Stomach (tissue), 4 donors: ENCODE measurements around the gene TMEM236.

Experiments
- EP300 ChIP-seq: sonication (generic); formaldehyde crosslinking; IDR thresholded peaks from one replicate; pipeline ENCODE4 v1.6.1; 2017; ENCODE audit warnings: antibody characterized with exemption
- POLR2A ChIP-seq, 4 donors: fragments of 450-650 bp; IDR thresholded peaks; one replicate each; pipeline ENCODE4 v1.6.1; 2016; ENCODE audit warnings: antibody characterized with exemption in 4 of 4, control low read depth in 2 of 4, mild to moderate bottlenecking in 1 of 4, moderate library complexity in 1 of 4
- POLR2AphosphoS5 ChIP-seq, 3 donors: sonication (generic); formaldehyde crosslinking; IDR thresholded peaks; one replicate each; pipeline ENCODE4 v1.6.1; 2016; ENCODE audit warnings: antibody characterized with exemption in 3 of 3
- TF ChIP-seq, protein P1 (sequence below), 7 experiments: fragments of 450-650 bp in 4 of 7; fragments of 200-600 bp in 3 of 7; sonication (generic) in 3 of 7; IDR thresholded peaks; one replicate each; pipeline ENCODE4 v1.5.1; 2016 to 2019; ENCODE audit warnings: antibody characterized with exemption in 7 of 7, control low read depth in 2 of 7, mild to moderate bottlenecking in 1 of 7

GRCh38 chr10:17782921-17783665 lies 31.1 kb downstream of the TMEM236 start:
- TF ChIP-seq, protein P1, sequence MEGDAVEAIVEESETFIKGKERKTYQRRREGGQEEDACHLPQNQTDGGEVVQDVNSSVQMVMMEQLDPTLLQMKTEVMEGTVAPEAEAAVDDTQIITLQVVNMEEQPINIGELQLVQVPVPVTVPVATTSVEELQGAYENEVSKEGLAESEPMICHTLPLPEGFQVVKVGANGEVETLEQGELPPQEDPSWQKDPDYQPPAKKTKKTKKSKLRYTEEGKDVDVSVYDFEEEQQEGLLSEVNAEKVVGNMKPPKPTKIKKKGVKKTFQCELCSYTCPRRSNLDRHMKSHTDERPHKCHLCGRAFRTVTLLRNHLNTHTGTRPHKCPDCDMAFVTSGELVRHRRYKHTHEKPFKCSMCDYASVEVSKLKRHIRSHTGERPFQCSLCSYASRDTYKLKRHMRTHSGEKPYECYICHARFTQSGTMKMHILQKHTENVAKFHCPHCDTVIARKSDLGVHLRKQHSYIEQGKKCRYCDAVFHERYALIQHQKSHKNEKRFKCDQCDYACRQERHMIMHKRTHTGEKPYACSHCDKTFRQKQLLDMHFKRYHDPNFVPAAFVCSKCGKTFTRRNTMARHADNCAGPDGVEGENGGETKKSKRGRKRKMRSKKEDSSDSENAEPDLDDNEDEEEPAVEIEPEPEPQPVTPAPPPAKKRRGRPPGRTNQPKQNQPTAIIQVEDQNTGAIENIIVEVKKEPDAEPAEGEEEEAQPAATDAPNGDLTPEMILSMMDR (IDR thresholded peaks at IDR 0.05), result no peak
- no peak for TF ChIP-seq POLR2A (IDR thresholded peaks at IDR 0.05)
- no peak for TF ChIP-seq POLR2AphosphoS5 (IDR thresholded peaks at IDR 0.05)
- TF ChIP-seq EP300, result no peak
